LNCAP (cell line): ENCODE results near the gene SLC35E1.

Source experiments
- CTCF ChIP-seq: fragments of 450-650 bp; IDR thresholded peaks from 2 replicates; pipeline ENCODE4 v1.5.1; 2017; ENCODE audit warnings: mild to moderate bottlenecking

The SLC35E1 gene

DNA sequence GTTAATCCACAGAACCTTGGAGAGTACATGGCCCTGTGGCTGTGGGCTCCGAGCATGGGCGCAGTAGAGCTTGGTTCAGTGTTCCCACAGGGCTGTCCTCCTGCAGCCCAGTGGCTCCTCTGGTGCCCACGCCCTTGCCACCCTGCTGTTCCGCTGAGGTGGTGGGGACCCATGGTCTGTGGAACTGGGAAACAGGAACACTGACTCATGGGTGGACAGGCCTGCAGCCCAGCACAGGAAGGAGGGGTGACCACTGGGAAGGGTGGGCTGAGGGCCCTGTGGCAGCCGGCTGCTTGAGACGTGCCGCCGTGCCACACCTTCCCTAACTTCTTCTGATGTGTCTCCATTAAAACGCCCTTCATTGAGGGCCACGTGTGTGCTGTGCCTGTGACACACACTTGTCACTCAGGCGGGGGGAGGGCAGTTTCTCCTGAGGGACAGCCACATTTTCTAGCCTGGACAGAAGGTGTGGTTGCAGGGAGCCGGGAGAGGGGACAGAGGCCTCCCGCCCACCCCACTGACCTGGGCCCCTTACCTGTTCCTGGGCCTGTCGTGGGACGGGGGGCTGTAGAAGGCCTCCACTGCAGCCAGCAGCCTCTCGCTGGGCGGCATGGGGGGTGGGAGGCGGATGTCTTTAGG, 51.1 kb downstream of the SLC35E1 start:
- TF ChIP-seq CTCF: no peak

GRCh38 chr19:16520074-16520973, 51.9 kb downstream of the SLC35E1 start:
- no peak for TF ChIP-seq CTCF

DNA sequence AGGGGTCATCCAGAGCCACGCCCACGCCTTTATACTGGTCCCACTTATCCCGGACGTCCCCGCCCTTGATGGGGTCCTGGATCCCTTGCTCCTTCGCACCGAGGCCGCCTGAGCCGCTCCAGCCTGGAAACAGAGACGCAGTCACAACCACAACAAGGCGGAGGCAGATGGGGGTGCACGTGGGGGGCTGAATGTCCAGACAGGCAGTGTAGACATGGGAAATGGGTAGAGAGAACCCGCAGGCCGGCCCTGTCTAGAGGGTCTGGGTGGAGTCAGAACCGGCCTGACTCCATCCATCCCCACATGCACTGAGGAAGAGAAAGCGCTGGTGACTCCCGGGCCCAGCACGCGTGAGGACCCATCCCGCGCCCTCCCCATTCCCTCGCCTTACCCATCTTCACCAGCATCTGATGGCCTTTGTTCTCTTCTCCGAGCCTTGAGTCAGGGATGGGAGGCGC, 53.0 kb downstream of the SLC35E1 start:
- TF ChIP-seq CTCF: no peak

DNA sequence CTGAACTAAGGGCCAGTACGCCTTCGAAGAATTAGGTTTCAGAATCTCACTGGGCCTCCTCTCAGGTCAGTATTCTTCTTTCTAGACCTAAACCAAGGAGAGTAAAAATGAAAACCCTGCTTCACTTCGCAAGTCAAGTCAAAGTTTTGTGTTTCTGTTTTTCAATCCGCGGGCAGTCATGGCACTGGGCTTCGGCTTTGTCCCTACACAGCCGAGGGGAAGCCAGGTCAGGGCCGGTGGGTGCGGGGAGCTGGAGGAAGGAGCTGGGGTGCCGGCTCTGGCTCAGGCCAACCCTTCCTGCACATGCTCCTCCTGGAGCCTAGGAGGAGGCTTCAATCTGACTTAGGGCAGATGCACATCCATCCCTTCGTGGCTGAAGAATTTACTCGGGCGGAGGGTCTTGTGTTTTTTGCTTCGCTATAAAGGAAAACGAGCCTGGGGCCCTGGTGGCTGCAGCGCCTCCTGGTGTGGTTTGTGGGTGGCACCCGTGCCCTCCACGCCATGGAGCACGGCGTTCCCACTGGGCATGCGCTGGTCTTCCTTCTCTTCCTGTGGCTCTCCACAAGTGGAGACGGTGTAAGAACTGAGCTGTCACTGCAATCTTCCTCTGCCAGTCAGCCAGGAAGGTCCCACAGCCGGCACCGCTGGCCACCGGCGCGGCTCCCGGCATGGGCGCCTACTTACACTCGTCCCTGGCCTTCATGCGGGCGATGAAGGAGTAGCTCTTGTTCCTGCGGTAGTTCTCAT, 53.6 kb downstream of the SLC35E1 start:
- TF ChIP-seq CTCF: no peak

DNA sequence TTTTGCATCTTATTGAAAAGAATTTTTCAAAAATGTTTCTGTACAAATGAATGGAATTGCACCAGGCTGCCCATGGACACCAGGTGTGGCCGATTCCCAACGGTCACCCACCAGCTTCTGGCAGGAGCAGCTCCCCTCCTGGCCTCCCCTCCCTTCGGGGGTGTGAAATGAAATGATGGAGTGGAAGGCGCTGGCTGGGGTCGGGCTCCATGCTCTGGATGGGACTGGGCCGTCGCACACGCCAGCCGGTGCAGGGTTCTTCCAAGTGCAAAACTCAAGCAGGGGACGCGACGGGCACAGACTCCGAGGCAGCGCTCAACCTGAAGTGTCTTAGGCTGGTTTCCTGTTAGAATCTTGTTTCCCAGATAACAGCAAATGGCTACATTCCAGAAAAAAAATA, 54.2 kb downstream of the SLC35E1 start:
- no peak for TF ChIP-seq CTCF

GRCh38 chr19:16516923-16517610, 55.1 kb downstream of the SLC35E1 start:
- no peak for TF ChIP-seq CTCF

- TF ChIP-seq CTCF: no peak
Observed at GRCh38 chr19:16516381-16516780, 55.8 kb downstream of the SLC35E1 start.
